Choroid plexus epithelial cell (primary cell): Measurements from ENCODE around the gene GNAL.
A peak's percentile ranks its signal among the peaks of the same experiment; 100 is the strongest.

Experiments used
- DNase-seq: peaks from one replicate; pipeline ENCODE4 v3.0.0-alpha.2; 2010; ENCODE audit warnings: low read depth
- H3K4me3 ChIP-seq: 2 replicates; pipeline ENCODE4 v1.5.1; 2011; ENCODE audit warnings: low read depth, mild to moderate bottlenecking, control low read depth, low read length, moderate library complexity
- TF ChIP-seq, protein P1 (sequence below): conservative IDR thresholded peaks from 2 replicates; pipeline ENCODE4 v1.5.1; 2011; ENCODE audit warnings: low read depth, mild to moderate bottlenecking, control low read depth, inconsistent platforms, low read length, moderate library complexity

GNAL gene

DNA sequence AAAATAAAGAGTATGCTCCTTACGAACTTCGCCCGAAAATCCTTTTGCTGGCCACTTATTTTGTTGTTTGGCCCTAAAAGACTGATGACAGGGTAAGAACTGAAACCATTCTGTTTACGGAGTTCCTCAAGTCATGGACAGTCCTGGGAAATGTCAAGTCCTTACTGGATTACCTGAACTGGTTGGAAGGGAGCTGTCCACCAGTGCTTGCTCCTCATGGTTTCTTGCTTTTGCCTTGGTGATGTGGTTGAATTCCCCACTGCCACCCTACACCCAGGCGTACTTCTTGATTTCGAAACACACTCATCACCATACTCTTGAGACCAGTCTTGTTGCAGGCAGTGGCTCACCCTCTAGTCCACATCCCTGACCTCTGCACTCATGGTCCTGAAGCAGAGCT, 113.1 kb downstream of the GNAL start:
- TF ChIP-seq, protein P1, sequence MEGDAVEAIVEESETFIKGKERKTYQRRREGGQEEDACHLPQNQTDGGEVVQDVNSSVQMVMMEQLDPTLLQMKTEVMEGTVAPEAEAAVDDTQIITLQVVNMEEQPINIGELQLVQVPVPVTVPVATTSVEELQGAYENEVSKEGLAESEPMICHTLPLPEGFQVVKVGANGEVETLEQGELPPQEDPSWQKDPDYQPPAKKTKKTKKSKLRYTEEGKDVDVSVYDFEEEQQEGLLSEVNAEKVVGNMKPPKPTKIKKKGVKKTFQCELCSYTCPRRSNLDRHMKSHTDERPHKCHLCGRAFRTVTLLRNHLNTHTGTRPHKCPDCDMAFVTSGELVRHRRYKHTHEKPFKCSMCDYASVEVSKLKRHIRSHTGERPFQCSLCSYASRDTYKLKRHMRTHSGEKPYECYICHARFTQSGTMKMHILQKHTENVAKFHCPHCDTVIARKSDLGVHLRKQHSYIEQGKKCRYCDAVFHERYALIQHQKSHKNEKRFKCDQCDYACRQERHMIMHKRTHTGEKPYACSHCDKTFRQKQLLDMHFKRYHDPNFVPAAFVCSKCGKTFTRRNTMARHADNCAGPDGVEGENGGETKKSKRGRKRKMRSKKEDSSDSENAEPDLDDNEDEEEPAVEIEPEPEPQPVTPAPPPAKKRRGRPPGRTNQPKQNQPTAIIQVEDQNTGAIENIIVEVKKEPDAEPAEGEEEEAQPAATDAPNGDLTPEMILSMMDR, result no peak
- no peak overlapping the region for H3K4me3 ChIP-seq
- no peak for DNase-seq

DNA sequence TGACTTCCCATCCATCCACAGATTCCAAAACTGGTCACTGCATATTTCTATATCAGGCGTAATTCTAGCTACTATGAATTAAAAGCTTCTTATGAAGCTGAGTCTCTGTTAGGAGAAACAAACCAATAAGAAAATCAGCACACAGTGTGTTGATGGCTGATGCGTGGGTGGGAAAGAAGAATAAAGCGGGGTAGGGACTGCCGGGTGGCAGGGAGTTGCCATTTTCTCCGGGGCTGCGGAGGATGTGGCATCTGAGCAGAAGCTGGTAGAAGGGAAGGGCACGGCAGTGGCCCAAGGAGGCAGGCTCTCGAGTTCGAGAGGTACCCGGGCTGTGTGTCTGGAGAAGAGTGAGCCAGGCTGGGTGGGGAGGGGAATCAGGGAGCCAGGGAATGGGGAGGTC, 113.5 kb downstream of the GNAL start:
- no peak for DNase-seq
- TF ChIP-seq, protein P1, result no peak
- no peak overlapping the region for H3K4me3 ChIP-seq

DNA sequence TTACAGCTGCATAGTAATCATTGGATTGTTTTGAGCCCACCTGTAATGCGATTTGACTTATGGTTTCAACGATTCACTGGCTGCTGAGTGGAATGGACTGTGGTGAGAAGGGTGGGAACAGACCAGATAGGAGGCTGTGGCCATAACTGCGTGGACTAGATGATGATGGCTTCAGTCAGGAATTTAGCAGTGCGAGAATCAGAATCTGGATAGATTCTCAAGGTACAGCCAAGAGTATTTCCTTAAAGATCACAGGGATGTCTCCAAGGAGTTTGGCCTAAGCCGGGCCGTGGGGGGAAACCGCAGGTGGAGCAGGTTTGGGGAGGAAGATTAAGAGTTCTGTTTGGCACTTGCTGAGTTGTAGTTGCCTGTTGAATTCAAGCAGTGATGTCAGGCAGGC, 118.2 kb downstream of the GNAL start:
- DNase-seq, result peak; percentile 43
- TF ChIP-seq, protein P1, result no peak
- H3K4me3 ChIP-seq, result no peak overlapping the region

DNA sequence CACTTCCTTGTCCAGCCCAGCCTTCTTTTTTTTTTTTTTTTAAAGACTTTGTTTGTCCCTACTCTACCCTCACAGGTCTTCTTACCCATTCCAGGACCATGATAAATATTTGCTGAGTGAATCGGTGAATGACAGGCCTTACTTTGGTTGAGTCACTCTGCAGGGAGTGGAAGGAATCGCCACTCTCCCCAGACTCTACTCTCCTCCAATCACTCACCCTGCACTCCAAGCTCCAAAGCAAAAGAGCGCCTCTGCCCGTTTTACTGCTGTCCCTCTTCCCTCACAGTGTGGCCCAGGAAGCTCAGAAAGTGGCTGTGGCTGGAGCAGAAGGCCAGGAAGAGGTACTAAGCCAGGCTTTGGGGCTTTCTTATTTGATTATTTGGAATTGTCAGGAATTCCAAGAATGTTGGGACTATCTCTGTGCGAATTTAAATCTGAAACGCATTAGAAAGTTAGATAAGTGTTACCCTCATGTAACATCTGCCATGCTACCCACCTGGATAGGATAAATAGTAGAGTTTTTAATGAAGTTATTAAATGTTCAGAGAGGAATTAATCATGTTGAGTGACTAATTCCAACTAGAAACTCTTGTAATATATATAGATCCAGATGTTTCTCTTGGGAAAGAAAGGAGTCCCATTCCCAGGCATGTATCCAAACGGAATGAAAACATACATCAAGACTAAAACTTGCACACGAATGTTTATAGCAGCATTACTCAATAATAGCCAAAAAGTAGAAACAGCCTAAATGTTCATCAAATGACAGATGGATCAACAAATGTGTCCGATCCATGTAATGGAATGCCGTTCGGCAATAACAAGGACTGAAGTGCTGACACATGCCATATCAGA, 119.2 kb downstream of the GNAL start:
- H3K4me3 ChIP-seq, result no peak overlapping the region
- TF ChIP-seq, protein P1, result no peak
- peak; percentile 46 for DNase-seq

DNA sequence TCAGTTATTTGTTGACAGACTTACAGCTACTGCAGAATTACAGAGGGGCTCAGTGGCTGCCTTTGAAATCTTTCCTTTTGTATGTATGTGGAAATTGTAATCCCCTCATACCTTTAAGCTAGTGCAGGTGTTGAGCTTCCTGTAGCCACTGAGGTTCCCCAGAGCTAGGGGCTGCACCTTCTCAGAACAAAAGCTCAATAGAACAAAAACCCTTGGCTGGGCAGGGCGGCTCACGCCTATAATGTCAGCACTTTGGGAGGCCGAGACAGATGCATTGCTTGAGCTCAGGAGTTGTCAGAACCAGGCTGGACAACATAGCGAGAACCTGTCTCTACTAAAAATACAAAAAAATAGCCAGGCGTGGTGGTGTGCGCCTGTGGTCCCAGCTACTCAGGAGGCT, 120.8 kb downstream of the GNAL start:
- no peak overlapping the region for H3K4me3 ChIP-seq
- TF ChIP-seq, protein P1, result no peak

DNA sequence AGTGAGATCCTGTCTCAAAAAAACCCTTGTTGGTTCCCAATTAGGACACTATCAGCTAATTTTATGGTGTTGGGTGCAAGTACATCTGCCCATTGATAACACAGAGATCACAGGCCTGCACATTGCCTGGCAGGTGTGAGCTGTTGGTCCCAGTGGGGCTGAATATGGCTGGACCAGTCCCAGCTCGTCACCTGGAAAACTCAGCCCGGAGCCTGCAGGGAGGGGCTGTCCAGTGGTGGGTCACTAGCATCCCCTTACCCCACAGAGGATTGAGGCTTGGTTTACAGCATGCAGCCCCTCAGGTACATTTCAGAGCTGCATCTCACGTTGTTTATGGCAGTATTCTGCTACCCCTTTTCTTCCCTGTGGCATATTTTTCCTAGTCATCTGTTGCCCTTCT, 121.3 kb downstream of the GNAL start:
- H3K4me3 ChIP-seq, result no peak overlapping the region
- TF ChIP-seq, protein P1, result no peak
- DNase-seq, result no peak

More for the DNA sequence above, 120.8 kb downstream of the GNAL start:
- no peak for DNase-seq

DNA sequence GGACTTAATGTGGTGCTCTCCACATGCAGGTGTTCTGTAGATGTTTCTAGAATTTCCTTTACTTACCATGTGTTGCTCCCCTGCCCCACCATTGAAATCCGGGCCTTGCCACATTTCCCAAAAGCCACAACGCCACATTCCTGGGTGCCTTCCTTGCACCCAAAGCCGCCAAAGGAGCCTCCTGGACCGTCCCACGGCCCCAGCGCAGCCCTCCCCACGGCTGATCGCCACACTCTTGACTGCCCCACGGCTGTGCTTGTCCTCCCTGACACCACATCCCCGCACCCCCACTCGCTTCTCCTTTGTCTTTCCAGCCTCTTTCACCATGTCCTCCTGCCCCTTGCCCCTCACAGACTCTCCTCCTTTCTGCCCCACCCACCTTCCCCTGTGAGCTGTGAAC, 121.9 kb downstream of the GNAL start:
- TF ChIP-seq, protein P1, result no peak
- no peak overlapping the region for H3K4me3 ChIP-seq
- no peak for DNase-seq
